ENCODE measurements around the gene ZNF423.

The ZNF423 gene

GRCh38 chr16:49556606-49557446 is 299.1 kb downstream of the ZNF423 start:
- DNase-seq (ENCODE audit: low read depth in 2 of 2) = no peak

- no peak for DNase-seq (ENCODE audit: low read depth in 2 of 2)
Observed at GRCh38 chr16:49556249-49556605, 299.7 kb downstream of the ZNF423 start.

- DNase-seq (ENCODE audit: low read depth in 2 of 2) = no peak
Observed at GRCh38 chr16:49554681-49555080, 301.2 kb downstream of the ZNF423 start.

- DNase-seq (ENCODE audit: low read depth in 2 of 2) = no peak
Observed at GRCh38 chr16:49552313-49552928, 303.5 kb downstream of the ZNF423 start.

- DNase-seq (ENCODE audit: low read depth in 2 of 2) = no peak
Observed at GRCh38 chr16:49550666-49551065, 305.2 kb downstream of the ZNF423 start.

GRCh38 chr16:49550140-49550539 is 305.8 kb downstream of the ZNF423 start:
- DNase-seq (ENCODE audit: low read depth in 2 of 2) = no peak

GRCh38 chr16:49548325-49548970 is 307.5 kb downstream of the ZNF423 start:
- DNase-seq (ENCODE audit: low read depth in 2 of 2) = no peak

- DNase-seq (ENCODE audit: low read depth in 2 of 2) = no peak
Observed at GRCh38 chr16:49547448-49547847, 308.5 kb downstream of the ZNF423 start.

GRCh38 chr16:49546735-49547134 is 309.2 kb downstream of the ZNF423 start:
- DNase-seq (ENCODE audit: low read depth in 2 of 2) = no peak

- DNase-seq (ENCODE audit: low read depth in 2 of 2) = no peak
Observed at GRCh38 chr16:49545741-49546448, 310.0 kb downstream of the ZNF423 start.

- DNase-seq (ENCODE audit: low read depth in 2 of 2) = no peak
Observed at GRCh38 chr16:49545243-49545642, 310.7 kb downstream of the ZNF423 start.

GRCh38 chr16:49544828-49545227 is 311.1 kb downstream of the ZNF423 start:
- DNase-seq (ENCODE audit: low read depth in 2 of 2) = no peak

- DNase-seq (ENCODE audit: low read depth in 2 of 2) = no peak
Observed at GRCh38 chr16:49543631-49543946, 312.3 kb downstream of the ZNF423 start.

GRCh38 chr16:49542946-49543630 is 312.8 kb downstream of the ZNF423 start:
- DNase-seq (ENCODE audit: low read depth in 2 of 2) = no peak

- no peak for DNase-seq (ENCODE audit: low read depth in 2 of 2)
Observed at GRCh38 chr16:49542391-49542891, 313.5 kb downstream of the ZNF423 start.

GRCh38 chr16:49540836-49541235 is 315.1 kb downstream of the ZNF423 start:
- DNase-seq (ENCODE audit: low read depth in 2 of 2) = no peak

- no peak for DNase-seq (ENCODE audit: low read depth in 2 of 2)
Observed at GRCh38 chr16:49539758-49540157, 316.2 kb downstream of the ZNF423 start.

GRCh38 chr16:49537924-49538459 is 317.9 kb downstream of the ZNF423 start:
- DNase-seq (ENCODE audit: low read depth in 2 of 2) = no peak

GRCh38 chr16:49534901-49535610 is 320.9 kb downstream of the ZNF423 start:
- DNase-seq (ENCODE audit: low read depth in 2 of 2) = no peak

GRCh38 chr16:49533422-49533821 is 322.5 kb downstream of the ZNF423 start:
- DNase-seq (ENCODE audit: low read depth in 2 of 2) = no peak

GRCh38 chr16:49532873-49533272 is 323.0 kb downstream of the ZNF423 start:
- DNase-seq (ENCODE audit: low read depth in 2 of 2) = no peak
